ENCODE results near the gene VEPH1. TPM values are rescaled to one million over a fixed set of nuclear protein-coding genes. Genes with fewer than 3 reads are reported as not detected.

VEPH1 gene
- total and polyA plus RNA-seq, 9 of the 15 experiments (the other 6 are each of a cell fraction or from before 2014, with no cell fraction given): 4.5 to 15.6 (median 5.8) TPM

DNA sequence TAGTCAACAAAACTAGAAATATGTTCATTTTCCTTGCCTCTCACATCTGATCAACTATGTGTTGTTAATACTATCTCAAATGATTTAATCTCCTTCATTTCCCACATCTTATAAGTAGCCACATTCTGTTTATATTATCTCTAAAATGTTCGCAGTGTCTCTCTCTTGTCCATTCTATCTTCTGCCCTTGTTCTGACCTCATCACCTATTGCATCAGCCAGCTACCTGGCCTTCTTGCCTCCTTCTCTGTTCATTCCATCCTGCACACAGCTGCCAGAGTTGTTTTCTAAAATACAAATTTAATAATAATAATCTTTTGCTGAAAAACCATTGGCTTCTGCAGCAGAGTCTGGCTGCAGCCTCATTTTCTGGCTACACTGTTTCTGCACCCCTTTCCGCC, 267.9 kb downstream of the VEPH1 start (continued):
- no peak for TF ChIP-seq ZNF445 (CRISPR knock-in tag; IDR thresholded peaks at IDR 0.05; ENCODE audit: low read depth)
- no peak for TF ChIP-seq ETV1 (tag; conservative IDR thresholded peaks at IDR 0.05; ENCODE audit: low read depth)
- no peak for TF ChIP-seq TEAD1 (CRISPR knock-in tag; IDR thresholded peaks at IDR 0.05)
- TF ChIP-seq, protein P1, sequence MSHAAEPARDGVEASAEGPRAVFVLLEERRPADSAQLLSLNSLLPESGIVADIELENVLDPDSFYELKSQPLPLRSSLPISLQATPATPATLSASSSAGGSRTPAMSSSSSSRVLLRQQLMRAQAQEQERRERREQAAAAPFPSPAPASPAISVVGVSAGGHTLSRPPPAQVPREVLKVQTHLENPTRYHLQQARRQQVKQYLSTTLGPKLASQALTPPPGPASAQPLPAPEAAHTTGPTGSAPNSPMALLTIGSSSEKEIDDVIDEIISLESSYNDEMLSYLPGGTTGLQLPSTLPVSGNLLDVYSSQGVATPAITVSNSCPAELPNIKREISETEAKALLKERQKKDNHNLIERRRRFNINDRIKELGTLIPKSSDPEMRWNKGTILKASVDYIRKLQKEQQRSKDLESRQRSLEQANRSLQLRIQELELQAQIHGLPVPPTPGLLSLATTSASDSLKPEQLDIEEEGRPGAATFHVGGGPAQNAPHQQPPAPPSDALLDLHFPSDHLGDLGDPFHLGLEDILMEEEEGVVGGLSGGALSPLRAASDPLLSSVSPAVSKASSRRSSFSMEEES (CRISPR knock-in tag; IDR thresholded peaks at IDR 0.05): no peak
- TF ChIP-seq NFATC3 (IDR thresholded peaks at IDR 0.05): no peak
- TF ChIP-seq, protein P2, sequence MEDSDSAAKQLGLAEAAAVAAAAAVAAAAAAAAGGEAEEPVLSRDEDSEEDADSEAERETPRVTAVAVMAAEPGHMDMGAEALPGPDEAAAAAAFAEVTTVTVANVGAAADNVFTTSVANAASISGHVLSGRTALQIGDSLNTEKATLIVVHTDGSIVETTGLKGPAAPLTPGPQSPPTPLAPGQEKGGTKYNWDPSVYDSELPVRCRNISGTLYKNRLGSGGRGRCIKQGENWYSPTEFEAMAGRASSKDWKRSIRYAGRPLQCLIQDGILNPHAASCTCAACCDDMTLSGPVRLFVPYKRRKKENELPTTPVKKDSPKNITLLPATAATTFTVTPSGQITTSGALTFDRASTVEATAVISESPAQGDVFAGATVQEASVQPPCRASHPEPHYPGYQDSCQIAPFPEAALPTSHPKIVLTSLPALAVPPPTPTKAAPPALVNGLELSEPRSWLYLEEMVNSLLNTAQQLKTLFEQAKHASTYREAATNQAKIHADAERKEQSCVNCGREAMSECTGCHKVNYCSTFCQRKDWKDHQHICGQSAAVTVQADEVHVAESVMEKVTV (CRISPR knock-in tag; IDR thresholded peaks at IDR 0.05): no peak
- no peak for TF ChIP-seq ETV6 (IDR thresholded peaks at IDR 0.05; ENCODE audit: borderline replicate concordance in 1 of 2, low read depth in 2 of 2, low read length in 1 of 2)
- no peak for TF ChIP-seq ETV6 (CRISPR knock-in tag; IDR thresholded peaks at IDR 0.05; ENCODE audit: borderline replicate concordance)
- TF ChIP-seq, protein P3, sequence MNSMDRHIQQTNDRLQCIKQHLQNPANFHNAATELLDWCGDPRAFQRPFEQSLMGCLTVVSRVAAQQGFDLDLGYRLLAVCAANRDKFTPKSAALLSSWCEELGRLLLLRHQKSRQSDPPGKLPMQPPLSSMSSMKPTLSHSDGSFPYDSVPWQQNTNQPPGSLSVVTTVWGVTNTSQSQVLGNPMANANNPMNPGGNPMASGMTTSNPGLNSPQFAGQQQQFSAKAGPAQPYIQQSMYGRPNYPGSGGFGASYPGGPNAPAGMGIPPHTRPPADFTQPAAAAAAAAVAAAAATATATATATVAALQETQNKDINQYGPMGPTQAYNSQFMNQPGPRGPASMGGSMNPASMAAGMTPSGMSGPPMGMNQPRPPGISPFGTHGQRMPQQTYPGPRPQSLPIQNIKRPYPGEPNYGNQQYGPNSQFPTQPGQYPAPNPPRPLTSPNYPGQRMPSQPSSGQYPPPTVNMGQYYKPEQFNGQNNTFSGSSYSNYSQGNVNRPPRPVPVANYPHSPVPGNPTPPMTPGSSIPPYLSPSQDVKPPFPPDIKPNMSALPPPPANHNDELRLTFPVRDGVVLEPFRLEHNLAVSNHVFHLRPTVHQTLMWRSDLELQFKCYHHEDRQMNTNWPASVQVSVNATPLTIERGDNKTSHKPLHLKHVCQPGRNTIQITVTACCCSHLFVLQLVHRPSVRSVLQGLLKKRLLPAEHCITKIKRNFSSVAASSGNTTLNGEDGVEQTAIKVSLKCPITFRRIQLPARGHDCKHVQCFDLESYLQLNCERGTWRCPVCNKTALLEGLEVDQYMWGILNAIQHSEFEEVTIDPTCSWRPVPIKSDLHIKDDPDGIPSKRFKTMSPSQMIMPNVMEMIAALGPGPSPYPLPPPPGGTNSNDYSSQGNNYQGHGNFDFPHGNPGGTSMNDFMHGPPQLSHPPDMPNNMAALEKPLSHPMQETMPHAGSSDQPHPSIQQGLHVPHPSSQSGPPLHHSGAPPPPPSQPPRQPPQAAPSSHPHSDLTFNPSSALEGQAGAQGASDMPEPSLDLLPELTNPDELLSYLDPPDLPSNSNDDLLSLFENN (IDR thresholded peaks at IDR 0.05; ENCODE audit: low read depth in 2 of 2, low read length in 2 of 2): no peak
- TF ChIP-seq, protein P4, sequence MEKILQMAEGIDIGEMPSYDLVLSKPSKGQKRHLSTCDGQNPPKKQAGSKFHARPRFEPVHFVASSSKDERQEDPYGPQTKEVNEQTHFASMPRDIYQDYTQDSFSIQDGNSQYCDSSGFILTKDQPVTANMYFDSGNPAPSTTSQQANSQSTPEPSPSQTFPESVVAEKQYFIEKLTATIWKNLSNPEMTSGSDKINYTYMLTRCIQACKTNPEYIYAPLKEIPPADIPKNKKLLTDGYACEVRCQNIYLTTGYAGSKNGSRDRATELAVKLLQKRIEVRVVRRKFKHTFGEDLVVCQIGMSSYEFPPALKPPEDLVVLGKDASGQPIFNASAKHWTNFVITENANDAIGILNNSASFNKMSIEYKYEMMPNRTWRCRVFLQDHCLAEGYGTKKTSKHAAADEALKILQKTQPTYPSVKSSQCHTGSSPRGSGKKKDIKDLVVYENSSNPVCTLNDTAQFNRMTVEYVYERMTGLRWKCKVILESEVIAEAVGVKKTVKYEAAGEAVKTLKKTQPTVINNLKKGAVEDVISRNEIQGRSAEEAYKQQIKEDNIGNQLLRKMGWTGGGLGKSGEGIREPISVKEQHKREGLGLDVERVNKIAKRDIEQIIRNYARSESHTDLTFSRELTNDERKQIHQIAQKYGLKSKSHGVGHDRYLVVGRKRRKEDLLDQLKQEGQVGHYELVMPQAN (IDR thresholded peaks at IDR 0.05; ENCODE audit: borderline replicate concordance): no peak
- peak; percentile 45; the same call in 1 of the 2 replicates for TF ChIP-seq ATF7 (IDR thresholded peaks at IDR 0.05)
- no peak for TF ChIP-seq ZNF644 (tag; IDR thresholded peaks at IDR 0.05; ENCODE audit: low read depth)
- TF ChIP-seq TCF7L2 (IDR thresholded peaks at IDR 0.05; ENCODE audit: low read depth, low read length): no peak
- TF ChIP-seq ARHGAP35 (IDR thresholded peaks at IDR 0.05; ENCODE audit: partially characterized antibody): no peak
- TF ChIP-seq RHOXF2B (CRISPR knock-in tag; conservative IDR thresholded peaks at IDR 0.05): no peak
- TF ChIP-seq, protein P5, sequence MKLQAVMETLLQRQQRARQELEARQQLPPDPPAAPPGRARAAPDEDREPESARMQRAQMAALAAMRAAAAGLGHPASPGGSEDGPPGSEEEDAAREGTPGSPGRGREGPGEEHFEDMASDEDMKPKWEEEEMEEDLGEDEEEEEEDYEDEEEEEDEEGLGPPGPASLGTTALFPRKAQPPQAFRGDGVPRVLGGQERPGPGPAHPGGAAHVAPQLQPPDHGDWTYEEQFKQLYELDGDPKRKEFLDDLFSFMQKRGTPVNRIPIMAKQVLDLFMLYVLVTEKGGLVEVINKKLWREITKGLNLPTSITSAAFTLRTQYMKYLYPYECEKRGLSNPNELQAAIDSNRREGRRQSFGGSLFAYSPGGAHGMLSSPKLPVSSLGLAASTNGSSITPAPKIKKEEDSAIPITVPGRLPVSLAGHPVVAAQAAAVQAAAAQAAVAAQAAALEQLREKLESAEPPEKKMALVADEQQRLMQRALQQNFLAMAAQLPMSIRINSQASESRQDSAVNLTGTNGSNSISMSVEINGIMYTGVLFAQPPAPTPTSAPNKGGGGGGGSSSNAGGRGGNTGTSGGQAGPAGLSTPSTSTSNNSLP (IDR thresholded peaks at IDR 0.05; ENCODE audit: borderline replicate concordance, low read depth, low read length): no peak
- no peak for TF ChIP-seq CBX8 (IDR thresholded peaks at IDR 0.05; ENCODE audit: borderline replicate concordance, extremely low read depth, low read depth, low read length, poor library complexity, severe bottlenecking)
- no peak for TF ChIP-seq TRIM28 (IDR thresholded peaks at IDR 0.05)
